Left ventricle myocardium inferior (tissue), 1 donor: Measurements from ENCODE around the gene MKRN2. TPM values are rescaled to one million over a fixed set of nuclear protein-coding genes. Genes with fewer than 3 reads are reported as not detected.
"Not testable (repeated sequence)": the region's sequence is repeated elsewhere in the genome, so short reads cannot be mapped to it uniquely, and the experiment has no call there.

ENCODE experiments used
- DNase-seq: peaks from one replicate; pipeline ENCODE4 v3.0.0-alpha.2; 2020
- H3K27ac ChIP-seq: fragments of 200-600 bp; replicated peaks from 2 replicates; pipeline ENCODE4 v1.8.0; 2021
- H3K27me3 ChIP-seq: fragments of 200-600 bp; 2 replicates; pipeline ENCODE4 v1.8.0; 2021; ENCODE audit warnings: low read depth
- H3K36me3 ChIP-seq: fragments of 200-600 bp; 2 replicates; pipeline ENCODE4 v1.8.0; 2021
- H3K4me1 ChIP-seq: fragments of 200-600 bp; 2 replicates; pipeline ENCODE4 v1.8.0; 2021
- H3K4me3 ChIP-seq: fragments of 200-600 bp; 2 replicates; pipeline ENCODE4 v1.8.0; 2021; ENCODE audit warnings: mild to moderate bottlenecking, moderate library complexity
- H3K9me3 ChIP-seq: fragments of 200-600 bp; replicated peaks from 2 replicates; pipeline ENCODE4 v1.8.0; 2021
- intact Hi-C: fragments of 100-400 bp; cut with micrococcal nuclease; formaldehyde crosslinking; loops from one replicate; pipeline ENCODE4 v1.11.0; 2022
- total RNA-seq: library from RNA; stranded (reverse); fragmentation: NEBNext Ultra II Directional; extraction: Animal tissue kit (Norgen Biotek cat#: 25700); gene quantifications from one replicate; pipeline ENCODE4 v1.2.1, GENCODE V29; 2021
- TF ChIP-seq, protein P1 (sequence below): fragments of 200-600 bp; IDR thresholded peaks from 2 replicates; pipeline ENCODE4 v1.8.0; 2021; ENCODE audit warnings: antibody characterized with exemption, mild to moderate bottlenecking, borderline replicate concordance
- donor health status: DM: no; HTN: yes; CAD: no; lungs with severe emphysema.

MKRN2 gene
- total RNA-seq, 1 donor from 2014 or later: 34.3 TPM

DNA sequence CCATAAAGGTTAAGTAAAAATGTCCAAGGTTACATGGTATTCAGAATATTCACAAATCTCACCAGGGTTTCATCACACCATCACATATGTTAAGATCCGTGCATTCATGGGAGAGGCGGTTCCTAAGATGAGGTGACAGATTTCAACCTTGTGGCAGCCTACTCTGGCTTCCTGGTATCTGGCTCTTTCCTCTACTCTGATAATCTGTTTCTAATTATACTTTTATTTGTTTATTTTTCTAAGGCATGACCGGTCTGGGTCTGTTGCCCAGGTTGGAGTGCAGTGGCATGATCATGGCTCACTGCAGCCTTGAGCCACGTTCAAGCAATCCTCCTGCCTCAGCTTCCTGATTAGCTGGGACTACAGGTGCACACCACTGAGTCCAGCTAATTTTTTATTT lies 72.7 kb downstream of the MKRN2 start:
- Histone ChIP-seq H3K4me1 (peaks cover 88% of the 10 kb centered on the region), H3K36me3 (no peaks in the 10 kb centered on the region), H3K27ac (peak overlapping the region; percentile 87), H3K4me3 (peak overlapping the region; percentile 24), H3K9me3 (no peaks in the 10 kb centered on the region), H3K27me3 (no peaks in the 10 kb centered on the region)
- DNase-seq: peak; percentile 59
- TF ChIP-seq, protein P1, sequence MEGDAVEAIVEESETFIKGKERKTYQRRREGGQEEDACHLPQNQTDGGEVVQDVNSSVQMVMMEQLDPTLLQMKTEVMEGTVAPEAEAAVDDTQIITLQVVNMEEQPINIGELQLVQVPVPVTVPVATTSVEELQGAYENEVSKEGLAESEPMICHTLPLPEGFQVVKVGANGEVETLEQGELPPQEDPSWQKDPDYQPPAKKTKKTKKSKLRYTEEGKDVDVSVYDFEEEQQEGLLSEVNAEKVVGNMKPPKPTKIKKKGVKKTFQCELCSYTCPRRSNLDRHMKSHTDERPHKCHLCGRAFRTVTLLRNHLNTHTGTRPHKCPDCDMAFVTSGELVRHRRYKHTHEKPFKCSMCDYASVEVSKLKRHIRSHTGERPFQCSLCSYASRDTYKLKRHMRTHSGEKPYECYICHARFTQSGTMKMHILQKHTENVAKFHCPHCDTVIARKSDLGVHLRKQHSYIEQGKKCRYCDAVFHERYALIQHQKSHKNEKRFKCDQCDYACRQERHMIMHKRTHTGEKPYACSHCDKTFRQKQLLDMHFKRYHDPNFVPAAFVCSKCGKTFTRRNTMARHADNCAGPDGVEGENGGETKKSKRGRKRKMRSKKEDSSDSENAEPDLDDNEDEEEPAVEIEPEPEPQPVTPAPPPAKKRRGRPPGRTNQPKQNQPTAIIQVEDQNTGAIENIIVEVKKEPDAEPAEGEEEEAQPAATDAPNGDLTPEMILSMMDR: no peak
- intact Hi-C loops: no loop called here

DNA sequence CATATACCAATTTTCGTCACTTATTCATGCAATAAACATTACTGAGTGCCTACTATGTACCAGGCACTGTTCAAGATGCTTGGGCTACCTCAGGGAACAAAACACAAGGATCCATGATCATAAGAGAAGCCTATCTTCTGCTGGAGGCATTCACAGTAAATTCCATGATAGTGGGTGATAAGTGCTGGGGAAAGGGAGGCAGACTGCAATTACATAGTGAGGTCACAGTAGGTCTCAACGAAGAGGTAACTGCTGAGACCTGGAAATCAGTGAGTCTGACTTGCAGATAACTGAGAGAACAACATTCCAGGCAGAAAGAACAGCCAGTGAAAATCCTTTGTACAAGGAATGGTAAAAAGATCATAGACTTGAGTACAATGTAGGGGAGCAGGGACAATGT lies 73.4 kb downstream of the MKRN2 start:
- no peak for DNase-seq
- intact Hi-C loops: no loop called here
- Histone ChIP-seq H3K4me1 (peaks cover 84% of the 10 kb centered on the region), H3K27me3 (no peaks in the 10 kb centered on the region), H3K27ac (peak overlapping the region; percentile 87), H3K9me3 (no peaks in the 10 kb centered on the region), H3K36me3 (no peaks in the 10 kb centered on the region), H3K4me3 (peak overlapping the region; percentile 5)
- TF ChIP-seq, protein P1: no peak

DNA sequence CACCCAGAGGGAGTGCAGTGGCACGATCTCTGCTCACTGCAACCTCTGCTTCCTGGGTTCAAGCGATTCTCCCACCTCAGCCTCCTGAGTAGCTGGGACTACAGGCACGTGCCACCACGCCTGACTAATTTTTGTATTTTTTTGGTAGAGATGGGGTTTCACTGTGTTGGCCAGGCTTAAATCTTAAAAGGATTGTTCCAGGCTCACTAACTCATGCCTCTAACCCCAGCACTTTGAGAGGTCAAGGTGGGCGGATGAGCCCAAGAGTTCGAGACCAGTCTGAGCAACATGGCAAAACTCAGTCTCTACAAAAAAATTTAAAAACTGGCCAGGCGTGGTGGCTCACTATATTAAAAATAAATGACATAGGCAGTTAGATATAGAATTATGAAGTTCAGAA lies 74.0 kb downstream of the MKRN2 start:
- H3K36me3 ChIP-seq, H3K4me3 ChIP-seq, DNase-seq, H3K27me3 ChIP-seq, H3K9me3 ChIP-seq, intact Hi-C loops: not testable (repeated sequence)
- H3K27ac ChIP-seq: peak overlapping the region; percentile 87
- H3K4me1 ChIP-seq: peaks cover 78% of the 10 kb centered on the region

DNA sequence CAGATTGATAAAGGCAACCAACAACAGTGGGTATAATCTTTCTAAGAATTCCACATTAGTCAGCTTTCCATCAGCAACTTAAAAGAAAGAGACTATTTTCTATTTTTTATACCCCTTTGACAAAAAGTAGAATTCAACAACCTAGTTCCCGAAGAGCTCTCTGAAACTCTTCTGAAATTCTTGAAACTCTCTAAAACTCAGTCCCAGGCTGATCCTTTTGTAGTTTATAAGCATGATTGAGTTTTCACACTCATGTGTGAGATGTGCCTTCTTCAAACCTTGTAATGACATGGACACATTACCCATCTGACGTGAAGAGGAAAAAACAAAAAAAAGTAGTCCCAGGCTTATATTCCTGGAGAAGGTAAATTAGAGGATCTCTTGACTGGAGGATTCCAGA lies 75.6 kb downstream of the MKRN2 start:
- TF ChIP-seq, protein P1: no peak
- Histone ChIP-seq H3K27ac (peak overlapping the region; percentile 87), H3K4me3 (no peak overlapping the region), H3K27me3 (no peaks in the 10 kb centered on the region), H3K4me1 (peaks cover 72% of the 10 kb centered on the region), H3K36me3 (no peaks in the 10 kb centered on the region), H3K9me3 (no peaks in the 10 kb centered on the region)
- intact Hi-C loops: no loop called here
- DNase-seq: no peak

DNA sequence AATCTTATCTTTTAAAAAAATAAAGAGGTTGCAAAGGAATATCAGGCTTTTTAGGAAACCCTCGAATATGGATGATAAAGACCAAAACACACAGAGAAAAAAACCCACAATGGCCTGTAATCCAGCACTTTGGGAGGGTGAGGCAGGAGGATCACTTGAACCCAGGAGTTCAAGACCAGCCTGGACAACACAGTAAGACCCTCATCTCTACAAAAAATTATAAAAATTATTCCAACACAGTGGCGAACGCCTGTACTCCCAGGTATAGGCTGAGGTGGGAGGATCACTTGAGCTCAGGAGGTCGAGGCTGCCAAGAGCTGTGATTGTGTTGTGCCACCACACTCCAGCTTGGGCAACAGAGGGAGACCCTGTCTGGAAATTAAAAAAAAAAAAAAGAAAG lies 76.2 kb downstream of the MKRN2 start:
- H3K27ac ChIP-seq: peak overlapping the region; percentile 87
- no peaks in the 10 kb centered on the region for H3K36me3 ChIP-seq
- H3K4me1 ChIP-seq: peaks cover 72% of the 10 kb centered on the region
- TF ChIP-seq, protein P1: no peak
- no peak for DNase-seq
- no peak overlapping the region for H3K4me3 ChIP-seq
- H3K27me3 ChIP-seq: no peaks in the 10 kb centered on the region
- intact Hi-C loops: no loop called here
- H3K9me3 ChIP-seq: no peaks in the 10 kb centered on the region

Other genes with a start within 250 kb of the MKRN2 start
- 22.5 TPM for gene TSEN2, start 72.6 kb upstream of the MKRN2 start, total RNA-seq
- gene MKRN2OS, start 11.6 kb upstream of the MKRN2 start, total RNA-seq: 1.8 TPM
- 137 TPM for gene RAF1, start 107.0 kb downstream of the MKRN2 start, total RNA-seq
- gene TMEM40, start 202.2 kb downstream of the MKRN2 start, total RNA-seq: 4.5 TPM
- 76.2 TPM for gene CAND2, start 239.6 kb downstream of the MKRN2 start, total RNA-seq